B cell (primary cell): ENCODE data around the gene NUDT4. TPM values are rescaled to one million over a fixed set of nuclear protein-coding genes. Genes with fewer than 3 reads are reported as not detected.

ENCODE experiments used
- ATAC-seq: fragments of 200-7000 bp; cut with Tn5 transposase; one replicate; pipeline ENCODE4 v1.10.0; 2021; ENCODE audit warnings: low read depth, mild to moderate bottlenecking, moderate number of reproducible peaks, moderate library complexity
- CTCF ChIA-PET: fragments of 350-600 bp; sonication (Branson Sonifier 250); formaldehyde crosslinking; loops from one replicate; lab custom pipeline; 2021; ENCODE audit warnings: antibody characterized with exemption, inconsistent platforms; lab: Charles Lee
- POLR2A ChIA-PET: fragments of 350-600 bp; sonication (Branson Sonifier 250); formaldehyde crosslinking; loops from one replicate; lab custom pipeline; 2021; ENCODE audit warnings: antibody characterized with exemption; lab: Charles Lee
- DNase-seq: peaks from one replicate; pipeline ENCODE4 v3.0.0; 2013
- H2AFZ ChIP-seq: 2 replicates; pipeline ENCODE4 v1.6.1; 2012; ENCODE audit warnings: mild to moderate bottlenecking, low read depth, low read length; ENCODE audit not compliant: insufficient read depth, poor library complexity, severe bottlenecking
- H3K27ac ChIP-seq, 2 donors: 1 replicate in 1 of 2; 2 replicates in 1 of 2; pipeline ENCODE4 v1.5.1; 2012 to 2013; ENCODE audit warnings: low read length in 2 of 2, mild to moderate bottlenecking in 2 of 2, moderate library complexity in 1 of 2
- H3K27me3 ChIP-seq, 4 experiments: fragments of 200-600 bp in 1 of 4; sonication (generic) in 1 of 4; replicated peaks in 1 of 4; 1 replicate in 2 of 4; 2 replicates in 2 of 4; pipeline versions ENCODE4 v1.6.1 to v1.7.0; 2013 to 2016; ENCODE audit warnings: low read length in 3 of 4, mild to moderate bottlenecking in 2 of 4, mixed read lengths in 1 of 4, moderate library complexity in 1 of 4; ENCODE audit not compliant: insufficient read depth in 4 of 4, control insufficient read depth in 3 of 4; ENCODE audit errors: control extremely low read depth in 1 of 4
- H3K36me3 ChIP-seq, 2 experiments: replicated peaks in 1 of 2; 1 replicate in 1 of 2; 2 replicates in 1 of 2; pipeline versions ENCODE4 v1.6.1 to v1.7.1; 2013; ENCODE audit warnings: low read length in 1 of 2; ENCODE audit not compliant: insufficient read depth in 2 of 2, control insufficient read depth in 1 of 2; ENCODE audit errors: control extremely low read depth in 1 of 2, extremely low read depth in 1 of 2
- H3K4me1 ChIP-seq, 2 donors: fragments of 200-600 bp in 1 of 2; sonication (generic) in 1 of 2; 1 replicate in 1 of 2; 2 replicates in 1 of 2; pipeline versions ENCODE4 v1.5.1 to v1.6.1; 2013 to 2017; ENCODE audit warnings: low read length in 2 of 2; ENCODE audit not compliant: control insufficient read depth in 2 of 2, insufficient read depth in 2 of 2
- H3K4me2 ChIP-seq: replicated peaks from 2 replicates; pipeline ENCODE3; 2012; ENCODE audit warnings: mild to moderate bottlenecking, low read depth, low read length; ENCODE audit not compliant: poor library complexity, severe bottlenecking
- H3K4me3 ChIP-seq, 5 experiments: fragments of 200-600 bp in 1 of 5; sonication (generic) in 1 of 5; 1 replicate in 3 of 5; 2 replicates in 2 of 5; pipeline versions ENCODE4 v1.5.1 to v1.7.0; 2011 to 2016; ENCODE audit warnings: low read length in 4 of 5, mild to moderate bottlenecking in 4 of 5, low read depth in 2 of 5, control low read depth in 1 of 5, moderate library complexity in 1 of 5; ENCODE audit not compliant: insufficient read depth in 1 of 5; ENCODE audit errors: control extremely low read depth in 1 of 5, extremely low read depth in 1 of 5
- H3K79me2 ChIP-seq: fragments of 200-600 bp; sonication (generic); one replicate; pipeline ENCODE4 v1.6.0; 2016; ENCODE audit warnings: low read length; ENCODE audit not compliant: control insufficient read depth, insufficient read depth
- H3K9ac ChIP-seq: fragments of 200-600 bp; sonication (generic); 2 replicates; pipeline ENCODE4 v1.6.1; 2017; ENCODE audit warnings: mild to moderate bottlenecking, low read length, moderate library complexity
- H3K9me3 ChIP-seq, 3 donors: one replicate each; pipeline versions ENCODE4 v1.6.1 to v1.7.1; 2013; ENCODE audit warnings: low read length in 2 of 3; ENCODE audit not compliant: control insufficient read depth in 2 of 3, insufficient read depth in 1 of 3; ENCODE audit errors: control extremely low read depth in 1 of 3
- H4K20me1 ChIP-seq: 2 replicates; pipeline ENCODE4 v1.6.0; 2012; ENCODE audit warnings: mild to moderate bottlenecking, low read length; ENCODE audit not compliant: insufficient read depth, control insufficient read depth, poor library complexity, severe bottlenecking
- H3K27ac Mint-ChIP-seq: one replicate; pipeline ENCODE4 v1.8.0; 2021; ENCODE audit warnings: mixed read lengths
- H3K27me3 Mint-ChIP-seq: one replicate; pipeline ENCODE4 v1.8.0; 2021; ENCODE audit warnings: mixed read lengths
- H3K4me1 Mint-ChIP-seq: one replicate; pipeline ENCODE4 v1.8.0; 2021; ENCODE audit warnings: mixed read lengths
- H3K4me3 Mint-ChIP-seq: one replicate; pipeline ENCODE4 v1.8.0; 2021; ENCODE audit warnings: mixed read lengths
- H3K9me3 Mint-ChIP-seq: one replicate; pipeline ENCODE4 v1.8.0; 2022; ENCODE audit warnings: mixed read lengths; ENCODE audit not compliant: insufficient read depth
- CTCF ChIP-seq: fragments of 200-600 bp; IDR thresholded peaks from one replicate; pipeline ENCODE4 v1.8.0; 2022; ENCODE audit warnings: antibody characterized with exemption, mild to moderate bottlenecking
- EZH2 ChIP-seq: IDR thresholded peaks from 2 replicates; pipeline ENCODE4 v1.6.1; 2012; ENCODE audit warnings: borderline replicate concordance, low read depth, mild to moderate bottlenecking, moderate library complexity, low read length; ENCODE audit not compliant: insufficient read depth, poor library complexity, severe bottlenecking
- WGBS: methylation state at CpG from one replicate; pipeline ENCODE4 v1.1.5; 2013; ENCODE audit warnings: missing lambda C conversion rate; ENCODE audit not compliant: insufficient coverage; 5-methylcytosine and 5-hydroxymethylcytosine counted together
- intact Hi-C: fragments of 100-400 bp; cut with micrococcal nuclease; formaldehyde crosslinking; loops from one replicate; pipeline ENCODE4 v1.10.0; 2022
- polyA plus RNA-seq: library from polyadenylated mRNA; depleted of rRNA; stranded (reverse); fragments of >200 nt; gene quantifications from 2 replicates; pipeline ENCODE4 v1.2.3, GENCODE V29; 2012
- total RNA-seq, 2 donors: library from RNA; stranded (reverse); fragments of 120-200 nt in 1 of 2; gene quantifications; 1 replicate in 1 of 2; 2 replicates in 1 of 2; pipeline versions ENCODE4 v1.2.3 to v1.2.4, GENCODE V29; 2013 to 2022

The NUDT4 gene
- total and polyA plus RNA-seq, 2 donors (not counting 1 experiment from before 2014, with no cell fraction given): 18.3 to 56.8 TPM

- H3K4me1 Mint-ChIP-seq: peaks cover 56% of the 10 kb centered on the region
- no peak for TF ChIP-seq CTCF
- TF ChIP-seq EZH2: no peak
- no peaks in the 10 kb centered on the region for H3K27me3 ChIP-seq
- H3K4me3 Mint-ChIP-seq: no peak overlapping the region
- 78% methylated on average over 1 of the region's 2 CpGs for WGBS
- H3K4me1 ChIP-seq: peaks cover 18 to 49% of the 10 kb centered on the region in 2 donors
- H2AFZ ChIP-seq: no peak overlapping the region
- peaks cover 0 to 7% of the 10 kb centered on the region in 2 experiments for H3K36me3 ChIP-seq
- no peaks in the 10 kb centered on the region for H3K9me3 ChIP-seq
- H3K4me2 ChIP-seq: no peak overlapping the region
- H3K4me3 ChIP-seq: no peak overlapping the region
- ChIA-PET POLR2A (no interaction called here), CTCF (interaction anchor here (0.6 to 6.9 kb wide), 5 partner anchors 8 to 556 kb away, joined by 3 to 37 read pairs (median 4); no protein-coding TSS in a partner anchor)
- no peak overlapping the region for H3K27ac Mint-ChIP-seq
- intact Hi-C loops: loop anchor here (5.0 kb wide), 1 partner anchor 220 kb away; no protein-coding TSS in a partner anchor
- ATAC-seq (no peak), DNase-seq (no peak)
- no peaks in the 10 kb centered on the region for H3K27me3 Mint-ChIP-seq
- H3K27ac ChIP-seq: no peak overlapping the region
- peaks cover 94% of the 10 kb centered on the region for H3K79me2 ChIP-seq
- no peak overlapping the region for H3K9ac ChIP-seq
- H3K9me3 Mint-ChIP-seq: no peaks in the 10 kb centered on the region
- peaks cover 38% of the 10 kb centered on the region for H4K20me1 ChIP-seq
Measured at GRCh38 chr12:93387780-93388179, 10.1 kb downstream of the NUDT4 start.

DNA sequence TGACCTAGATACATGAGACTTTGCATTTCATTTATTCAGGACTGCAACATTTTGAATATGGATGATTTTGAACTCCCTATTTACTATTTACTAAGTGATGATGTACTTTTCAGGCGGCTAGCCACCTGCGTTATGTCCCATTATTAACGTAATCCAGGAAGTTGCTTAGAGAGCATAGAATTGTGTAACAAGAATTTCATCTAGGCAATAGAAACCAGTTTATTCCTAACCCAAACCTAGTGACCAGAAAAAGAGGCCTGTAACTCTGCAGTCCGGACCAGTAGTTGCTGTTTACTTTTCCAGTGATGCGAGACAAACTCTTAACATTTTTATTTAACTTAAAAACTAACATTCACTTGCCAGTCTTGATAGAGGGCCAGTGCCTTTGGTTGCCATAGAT is 12.3 kb downstream of the NUDT4 start:
- Histone ChIP-seq H3K9me3 (no peaks in the 10 kb centered on the region), H3K27ac (peak overlapping the region; percentile 27 to 51), H3K4me1 (peaks cover 18 to 35% of the 10 kb centered on the region in 2 donors), H2AFZ (no peak overlapping the region), H3K36me3 (peaks cover 0 to 10% of the 10 kb centered on the region in 2 experiments), H3K9ac (no peak overlapping the region), H3K4me2 (no peak overlapping the region), H3K4me3 (no peak overlapping the region), H3K79me2 (peaks cover 80% of the 10 kb centered on the region), H4K20me1 (peaks cover 28% of the 10 kb centered on the region), H3K27me3 (no peaks in the 10 kb centered on the region)
- ChIA-PET CTCF (interaction anchor here (0.8 to 6.9 kb wide), 4 partner anchors 8 to 403 kb away, joined by 3 to 37 read pairs (median 4); no protein-coding TSS in a partner anchor), POLR2A (no interaction called here)
- DNase-seq (no peak), ATAC-seq (no peak)
- intact Hi-C loops: no loop called here
- H3K27ac Mint-ChIP-seq: peak overlapping the region; percentile 78
- peaks cover 46% of the 10 kb centered on the region for H3K4me1 Mint-ChIP-seq
- no peak for TF ChIP-seq EZH2
- TF ChIP-seq CTCF: no peak
- peak overlapping the region; percentile 26 for H3K4me3 Mint-ChIP-seq
- no peaks in the 10 kb centered on the region for H3K9me3 Mint-ChIP-seq
- H3K27me3 Mint-ChIP-seq: no peaks in the 10 kb centered on the region
- WGBS: no CpG with 5 or more reads among the region's 5 CpGs
